HL-60 (cell line): ENCODE results near the gene TNFRSF12A.

ENCODE experiments used
- GABPA ChIP-seq: IDR thresholded peaks from 2 replicates; pipeline ENCODE4 v1.6.1; 2012; ENCODE audit warnings: low read depth
- POLR2AphosphoS5 ChIP-seq: IDR thresholded peaks from 2 replicates; pipeline ENCODE4 v1.6.1; 2012; ENCODE audit warnings: low read depth
- SPI1 ChIP-seq: IDR thresholded peaks from 2 replicates; pipeline ENCODE4 v1.6.1; 2012; ENCODE audit warnings: low read depth, mild to moderate bottlenecking, borderline replicate concordance
- TF ChIP-seq, protein P1 (sequence below): IDR thresholded peaks from one replicate; pipeline ENCODE4 v1.5.1; 2011; ENCODE audit warnings: low read length, control low read depth, inconsistent platforms; ENCODE audit not compliant: insufficient read depth

GRCh38 chr16:3004781-3005284 is 15.3 kb upstream of the TNFRSF12A start:
- TF ChIP-seq GABPA (no peak), POLR2AphosphoS5 (no peak), SPI1 (no peak)
- TF ChIP-seq, protein P1, sequence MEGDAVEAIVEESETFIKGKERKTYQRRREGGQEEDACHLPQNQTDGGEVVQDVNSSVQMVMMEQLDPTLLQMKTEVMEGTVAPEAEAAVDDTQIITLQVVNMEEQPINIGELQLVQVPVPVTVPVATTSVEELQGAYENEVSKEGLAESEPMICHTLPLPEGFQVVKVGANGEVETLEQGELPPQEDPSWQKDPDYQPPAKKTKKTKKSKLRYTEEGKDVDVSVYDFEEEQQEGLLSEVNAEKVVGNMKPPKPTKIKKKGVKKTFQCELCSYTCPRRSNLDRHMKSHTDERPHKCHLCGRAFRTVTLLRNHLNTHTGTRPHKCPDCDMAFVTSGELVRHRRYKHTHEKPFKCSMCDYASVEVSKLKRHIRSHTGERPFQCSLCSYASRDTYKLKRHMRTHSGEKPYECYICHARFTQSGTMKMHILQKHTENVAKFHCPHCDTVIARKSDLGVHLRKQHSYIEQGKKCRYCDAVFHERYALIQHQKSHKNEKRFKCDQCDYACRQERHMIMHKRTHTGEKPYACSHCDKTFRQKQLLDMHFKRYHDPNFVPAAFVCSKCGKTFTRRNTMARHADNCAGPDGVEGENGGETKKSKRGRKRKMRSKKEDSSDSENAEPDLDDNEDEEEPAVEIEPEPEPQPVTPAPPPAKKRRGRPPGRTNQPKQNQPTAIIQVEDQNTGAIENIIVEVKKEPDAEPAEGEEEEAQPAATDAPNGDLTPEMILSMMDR: no peak
